ENCODE measurements around the gene HMG20B.

Gene HMG20B

DNA sequence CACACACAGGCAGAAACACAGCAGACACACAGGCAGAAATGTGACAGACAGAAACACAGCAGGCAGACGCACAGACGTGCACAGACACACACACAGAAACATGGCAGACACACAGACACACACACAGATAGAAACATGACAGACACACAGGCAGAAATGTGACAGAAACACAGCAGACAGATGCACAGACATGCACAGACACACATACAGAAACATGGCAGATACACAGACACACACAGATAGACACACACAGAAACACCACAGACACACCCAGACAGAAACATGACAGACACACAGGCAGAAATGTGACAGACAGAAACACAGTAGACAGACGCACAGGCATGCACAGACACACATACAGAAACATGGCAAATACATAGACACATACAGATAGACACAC is 32.6 kb downstream of the HMG20B start:
- Histone ChIP-seq H3K4me3 (0 out of 2 replicates have a peak overlapping the region, but pooled peaks have one; percentile 47), H3K4me2 (peak overlapping the region; percentile 96), H3K9me3 (0 out of 2 replicates have a peak, but pooled peaks cover 2% of the 10 kb centered on the region), H3K27ac (no peak overlapping the region), H4K20me1 (peaks cover 10% of the 10 kb centered on the region; the same call in 1 of the 2 replicates), H3K9ac (peak overlapping the region; percentile 1; the same call in 1 of the 2 replicates), H3K27me3 (peaks cover 23% of the 10 kb centered on the region), H3K36me3 (no peaks in the 10 kb centered on the region), H3K4me1 (peaks cover 85% of the 10 kb centered on the region)
- TF ChIP-seq Cebpa-rat (IDR thresholded peaks at IDR 0.05), result no peak

GRCh38 chr19:3605770-3606169 is 33.0 kb downstream of the HMG20B start:
- Histone ChIP-seq H3K36me3 (peaks cover 1% of the 10 kb centered on the region; the same call in 1 of the 2 replicates), H3K4me1 (peaks cover 85% of the 10 kb centered on the region), H3K4me2 (peak overlapping the region; percentile 96), H3K4me3 (peak overlapping the region; percentile 51; the same call in 1 of the 2 replicates), H4K20me1 (peaks cover 11% of the 10 kb centered on the region; the same call in 1 of the 2 replicates), H3K9me3 (no peaks in the 10 kb centered on the region), H3K27me3 (peaks cover 23% of the 10 kb centered on the region), H3K27ac (no peak overlapping the region), H3K9ac (no peak overlapping the region)
- TF ChIP-seq Cebpa-rat (IDR thresholded peaks at IDR 0.05), result no peak

DNA sequence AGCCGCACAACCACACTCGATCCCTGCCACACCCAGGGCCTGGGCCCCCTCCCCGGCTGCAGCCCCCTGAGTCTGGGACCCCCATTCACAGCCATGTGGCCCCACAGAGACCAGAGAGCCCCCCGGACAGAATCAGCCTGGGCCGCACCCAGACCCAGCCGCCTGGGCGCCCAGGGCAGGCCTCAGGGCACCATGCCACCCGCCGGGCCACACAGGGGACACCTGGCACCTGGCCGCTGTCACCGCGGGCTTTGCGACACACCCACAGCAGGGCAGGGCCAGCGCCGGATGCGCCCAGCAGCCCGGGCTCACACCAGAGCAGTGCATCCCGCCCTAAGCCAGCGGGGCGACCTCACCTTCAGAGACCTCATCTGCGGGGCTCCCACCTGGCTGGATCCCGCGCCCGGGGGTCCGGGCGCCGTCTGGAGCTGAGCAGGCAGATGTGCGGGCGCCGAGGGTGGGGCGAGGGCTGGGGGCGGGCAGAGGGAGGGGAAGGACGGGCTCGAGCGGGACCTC is 33.5 kb downstream of the HMG20B start:
- Histone ChIP-seq H4K20me1 (peaks cover 16% of the 10 kb centered on the region; the same call in 1 of the 2 replicates), H3K4me2 (peak overlapping the region; percentile 96), H3K36me3 (peaks cover 6% of the 10 kb centered on the region), H3K9ac (no peak overlapping the region), H3K27me3 (peaks cover 23% of the 10 kb centered on the region), H3K4me3 (peak overlapping the region; percentile 51; the same call in 1 of the 2 replicates), H3K9me3 (no peaks in the 10 kb centered on the region), H3K27ac (no peak overlapping the region), H3K4me1 (peaks cover 85% of the 10 kb centered on the region)
- TF ChIP-seq Cebpa-rat (IDR thresholded peaks at IDR 0.05), result no peak

DNA sequence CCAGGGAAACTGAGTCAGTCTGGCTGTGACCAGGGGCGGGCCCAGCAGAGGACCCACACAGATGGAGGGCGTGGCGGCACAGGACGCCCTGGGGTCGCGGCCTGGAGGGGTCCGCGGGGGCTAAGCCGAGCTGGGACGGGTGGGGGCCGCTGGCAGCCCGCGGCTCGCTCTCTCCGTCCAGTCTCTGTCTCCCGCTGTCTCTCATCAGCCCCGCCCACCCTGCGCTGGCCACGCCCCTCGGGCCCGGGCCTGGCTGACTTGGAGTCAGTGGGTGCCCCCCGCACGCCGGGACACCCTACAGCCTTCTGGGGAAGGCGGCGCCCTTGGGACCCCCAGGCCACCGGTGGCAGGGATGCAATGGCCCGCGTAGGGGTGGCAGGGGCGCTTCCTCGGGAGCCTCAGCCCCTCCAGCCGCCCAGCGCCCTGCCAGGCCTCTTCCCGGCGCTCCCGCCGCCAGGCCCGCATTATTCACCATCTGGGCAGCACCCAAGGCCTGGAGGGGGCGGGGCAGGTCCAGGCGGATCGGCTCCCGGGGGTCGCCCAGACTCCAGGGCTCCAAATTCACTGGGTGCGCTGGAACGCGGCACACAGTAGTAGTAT is 34.0 kb downstream of the HMG20B start, which contains the start of gene TBXA2R:
TSS of gene TBXA2R (minus strand) at position 186 of the 600 bp plus-strand sequence. CDS start 6,241 bp downstream, outside the sequence.
- peaks cover 11% of the 10 kb centered on the region for H3K36me3 ChIP-seq
- no peak for TF ChIP-seq Cebpa-rat (IDR thresholded peaks at IDR 0.05)
- H3K27me3 ChIP-seq, result peaks cover 23% of the 10 kb centered on the region
- H3K4me3 ChIP-seq, result peak within 1 kb of the TSS; percentile 51; the same call in 1 of the 2 replicates
- H4K20me1 ChIP-seq, result peaks cover 21% of the 10 kb centered on the region; the same call in 1 of the 2 replicates
- H3K4me2 ChIP-seq, result peak within 1 kb of the TSS; percentile 96
- peaks cover 87% of the 10 kb centered on the region for H3K4me1 ChIP-seq
- H3K9ac ChIP-seq, result 0 out of 2 replicates have a peak within 1 kb of the TSS, but pooled peaks have one; percentile 29
- H3K9me3 ChIP-seq, result no peaks in the 10 kb centered on the region
- no peak within 1 kb of the TSS; the same call in 1 of the 2 replicates for H3K27ac ChIP-seq

GRCh38 chr19:3607303-3608078 is 34.7 kb downstream of the HMG20B start:
- H3K4me3 ChIP-seq, result no peak overlapping the region

DNA sequence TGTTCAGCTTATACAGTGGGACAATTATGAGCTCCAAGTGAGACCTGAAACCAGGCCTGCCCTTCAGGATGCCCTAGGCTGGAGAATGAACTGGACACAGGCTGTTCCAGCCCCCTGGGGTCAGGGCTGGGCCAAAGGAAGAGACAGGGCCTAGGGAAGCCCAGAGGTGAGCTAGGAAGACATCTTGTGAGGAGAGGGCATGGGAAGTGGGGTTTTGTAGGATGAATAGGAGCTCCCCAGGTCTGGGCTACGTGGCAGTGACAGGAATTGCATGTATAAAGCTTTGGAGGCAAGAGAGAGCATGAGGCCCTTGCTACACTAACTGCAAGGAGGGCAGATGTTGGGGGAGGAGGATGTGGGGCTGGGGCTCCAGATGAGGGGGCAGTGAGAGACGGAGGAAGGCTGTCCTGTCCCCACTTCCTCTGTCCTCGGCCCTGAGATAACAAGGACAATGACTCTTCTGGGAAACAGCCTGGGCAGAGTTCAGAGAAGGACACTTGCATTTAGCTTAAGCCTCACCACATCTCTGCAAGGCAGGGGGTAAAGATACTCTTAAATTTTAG is 35.4 kb downstream of the HMG20B start:
- no peak overlapping the region; the same call in 1 of the 2 replicates for H3K27ac ChIP-seq
- peaks cover 23% of the 10 kb centered on the region for H3K27me3 ChIP-seq
- peaks cover 24% of the 10 kb centered on the region for H3K36me3 ChIP-seq
- H3K4me1 ChIP-seq, result peaks cover 83% of the 10 kb centered on the region
- no peak overlapping the region for H3K4me3 ChIP-seq
- H3K9ac ChIP-seq, result no peak overlapping the region
- no peak for TF ChIP-seq Cebpa-rat (IDR thresholded peaks at IDR 0.05)
- H3K4me2 ChIP-seq, result peak overlapping the region; percentile 96
- H3K9me3 ChIP-seq, result no peaks in the 10 kb centered on the region
- peaks cover 22% of the 10 kb centered on the region; the same call in 1 of the 2 replicates for H4K20me1 ChIP-seq

More at GRCh38 chr19:3607303-3608078, 34.7 kb downstream of the HMG20B start:
- no peak for TF ChIP-seq Cebpa-rat (IDR thresholded peaks at IDR 0.05)
- H3K27ac ChIP-seq, result no peak overlapping the region; the same call in 1 of the 2 replicates
- no peaks in the 10 kb centered on the region for H3K9me3 ChIP-seq
- H4K20me1 ChIP-seq, result peaks cover 22% of the 10 kb centered on the region; the same call in 1 of the 2 replicates
- H3K27me3 ChIP-seq, result peaks cover 23% of the 10 kb centered on the region
- peaks cover 18% of the 10 kb centered on the region for H3K36me3 ChIP-seq
- H3K9ac ChIP-seq, result no peak overlapping the region
- H3K4me1 ChIP-seq, result peaks cover 87% of the 10 kb centered on the region
- H3K4me2 ChIP-seq, result peak overlapping the region; percentile 96

- TF ChIP-seq Cebpa-rat (IDR thresholded peaks at IDR 0.05), result no peak
- H3K9ac ChIP-seq, result peak overlapping the region; percentile 18; the same call in 1 of the 2 replicates
- H4K20me1 ChIP-seq, result peaks cover 22% of the 10 kb centered on the region; the same call in 1 of the 2 replicates
- no peaks in the 10 kb centered on the region for H3K9me3 ChIP-seq
- H3K4me2 ChIP-seq, result peak overlapping the region; percentile 96
- H3K27ac ChIP-seq, result peak overlapping the region; percentile 81
- H3K4me3 ChIP-seq, result peak overlapping the region; percentile 36; the same call in 1 of the 2 replicates
- peaks cover 23% of the 10 kb centered on the region for H3K27me3 ChIP-seq
- H3K36me3 ChIP-seq, result peaks cover 31% of the 10 kb centered on the region
- peaks cover 82% of the 10 kb centered on the region for H3K4me1 ChIP-seq
Measured at GRCh38 chr19:3608750-3609322, 36.1 kb downstream of the HMG20B start.

GRCh38 chr19:3609779-3610719 is 37.3 kb downstream of the HMG20B start:
- H3K4me1 ChIP-seq, result peaks cover 72% of the 10 kb centered on the region
- peak overlapping the region; percentile 48 for H3K9ac ChIP-seq
- peak overlapping the region; percentile 81 for H3K27ac ChIP-seq
- H3K4me3 ChIP-seq, result peak overlapping the region; percentile 12; the same call in 1 of the 2 replicates
- H3K27me3 ChIP-seq, result peaks cover 23% of the 10 kb centered on the region
- no peaks in the 10 kb centered on the region for H3K9me3 ChIP-seq
- H3K36me3 ChIP-seq, result peaks cover 42% of the 10 kb centered on the region
- H3K4me2 ChIP-seq, result peak overlapping the region; percentile 96
- H4K20me1 ChIP-seq, result peaks cover 22% of the 10 kb centered on the region; the same call in 1 of the 2 replicates
- no peak for TF ChIP-seq Cebpa-rat (IDR thresholded peaks at IDR 0.05)

All from BLaER1 (cell line).